Measurements from ENCODE around the gene UGT1A5.
"Not testable (repeated sequence)": the region's sequence is repeated elsewhere in the genome, so short reads cannot be mapped to it uniquely, and the experiment has no call there.

The UGT1A5 gene

DNA sequence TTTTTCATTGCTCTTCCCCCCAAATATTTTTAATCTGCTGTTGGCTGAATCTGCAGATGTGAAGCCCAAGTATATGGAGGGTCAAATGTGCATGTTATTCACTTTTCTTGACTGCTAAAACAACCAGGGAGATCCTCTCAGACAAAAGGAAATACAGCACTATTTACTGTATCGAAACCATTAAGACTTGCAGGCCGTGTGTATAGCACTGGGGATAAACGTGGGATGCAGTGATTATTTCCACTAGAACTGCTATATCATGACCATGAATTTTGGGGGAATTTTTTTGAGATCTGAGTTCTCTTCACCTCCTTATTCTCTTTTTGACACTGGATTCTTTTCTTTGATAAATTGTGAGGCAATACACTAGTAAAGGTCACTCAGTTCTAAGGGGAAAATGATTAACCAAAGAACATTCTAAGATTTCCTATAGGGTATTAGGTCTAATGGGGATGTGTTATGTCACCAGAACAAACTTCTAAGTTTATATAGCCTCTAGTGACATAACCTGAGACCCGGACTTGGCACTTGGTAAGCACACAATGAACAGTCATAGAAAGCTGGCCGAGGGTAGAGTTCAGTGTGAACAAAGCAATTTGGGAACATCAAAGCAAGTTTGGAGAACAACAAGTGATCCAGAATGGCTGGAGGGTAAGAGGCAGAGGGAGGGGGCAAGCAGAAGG is 32.5 kb downstream of the UGT1A5 start:
- Histone ChIP-seq H3K27me3 (replicated peaks) (no peaks in the 10 kb centered on the region), H3K27ac (no peak overlapping the region), H3K36me3 (replicated peaks) (no peaks in the 10 kb centered on the region), H3K4me3 (ENCODE audit: low read depth, low read length) (no peak overlapping the region)
- in situ Hi-C loops (cut with HindIII; ENCODE audit: low pct_ligation_motif_present, low sequenced_read_pairs) = no loop called here
- TF ChIP-seq, protein P1, sequence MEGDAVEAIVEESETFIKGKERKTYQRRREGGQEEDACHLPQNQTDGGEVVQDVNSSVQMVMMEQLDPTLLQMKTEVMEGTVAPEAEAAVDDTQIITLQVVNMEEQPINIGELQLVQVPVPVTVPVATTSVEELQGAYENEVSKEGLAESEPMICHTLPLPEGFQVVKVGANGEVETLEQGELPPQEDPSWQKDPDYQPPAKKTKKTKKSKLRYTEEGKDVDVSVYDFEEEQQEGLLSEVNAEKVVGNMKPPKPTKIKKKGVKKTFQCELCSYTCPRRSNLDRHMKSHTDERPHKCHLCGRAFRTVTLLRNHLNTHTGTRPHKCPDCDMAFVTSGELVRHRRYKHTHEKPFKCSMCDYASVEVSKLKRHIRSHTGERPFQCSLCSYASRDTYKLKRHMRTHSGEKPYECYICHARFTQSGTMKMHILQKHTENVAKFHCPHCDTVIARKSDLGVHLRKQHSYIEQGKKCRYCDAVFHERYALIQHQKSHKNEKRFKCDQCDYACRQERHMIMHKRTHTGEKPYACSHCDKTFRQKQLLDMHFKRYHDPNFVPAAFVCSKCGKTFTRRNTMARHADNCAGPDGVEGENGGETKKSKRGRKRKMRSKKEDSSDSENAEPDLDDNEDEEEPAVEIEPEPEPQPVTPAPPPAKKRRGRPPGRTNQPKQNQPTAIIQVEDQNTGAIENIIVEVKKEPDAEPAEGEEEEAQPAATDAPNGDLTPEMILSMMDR (IDR thresholded peaks at IDR 0.05; ENCODE audit: low read depth, low read length, missing control alignments) = no peak
- DNase-seq = no peak

DNA sequence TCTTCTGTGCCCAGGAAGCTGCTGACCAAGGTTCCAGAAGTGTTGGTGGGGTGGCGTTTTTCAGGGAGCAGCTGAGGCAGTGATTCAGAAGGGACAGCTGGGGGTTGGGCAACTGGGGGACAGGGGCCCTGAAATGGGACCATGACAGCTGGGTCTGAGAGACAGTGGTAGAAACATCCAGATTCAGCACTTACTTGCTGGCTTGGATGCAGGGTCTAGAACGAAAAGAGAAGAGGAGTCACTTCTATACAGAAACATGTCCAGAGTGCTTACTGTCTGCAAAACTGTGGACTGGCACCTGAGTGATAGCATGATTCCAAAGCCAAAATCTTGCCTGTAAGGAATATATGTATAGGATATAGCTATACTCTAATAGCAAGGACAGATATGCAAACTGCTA is 33.1 kb downstream of the UGT1A5 start:
- H3K36me3 ChIP-seq (replicated peaks); H3K4me3 ChIP-seq (ENCODE audit: low read depth, low read length); H3K27ac ChIP-seq; in situ Hi-C loops (cut with HindIII; ENCODE audit: low pct_ligation_motif_present, low sequenced_read_pairs); H3K27me3 ChIP-seq (replicated peaks); DNase-seq: not testable (repeated sequence)

DNA sequence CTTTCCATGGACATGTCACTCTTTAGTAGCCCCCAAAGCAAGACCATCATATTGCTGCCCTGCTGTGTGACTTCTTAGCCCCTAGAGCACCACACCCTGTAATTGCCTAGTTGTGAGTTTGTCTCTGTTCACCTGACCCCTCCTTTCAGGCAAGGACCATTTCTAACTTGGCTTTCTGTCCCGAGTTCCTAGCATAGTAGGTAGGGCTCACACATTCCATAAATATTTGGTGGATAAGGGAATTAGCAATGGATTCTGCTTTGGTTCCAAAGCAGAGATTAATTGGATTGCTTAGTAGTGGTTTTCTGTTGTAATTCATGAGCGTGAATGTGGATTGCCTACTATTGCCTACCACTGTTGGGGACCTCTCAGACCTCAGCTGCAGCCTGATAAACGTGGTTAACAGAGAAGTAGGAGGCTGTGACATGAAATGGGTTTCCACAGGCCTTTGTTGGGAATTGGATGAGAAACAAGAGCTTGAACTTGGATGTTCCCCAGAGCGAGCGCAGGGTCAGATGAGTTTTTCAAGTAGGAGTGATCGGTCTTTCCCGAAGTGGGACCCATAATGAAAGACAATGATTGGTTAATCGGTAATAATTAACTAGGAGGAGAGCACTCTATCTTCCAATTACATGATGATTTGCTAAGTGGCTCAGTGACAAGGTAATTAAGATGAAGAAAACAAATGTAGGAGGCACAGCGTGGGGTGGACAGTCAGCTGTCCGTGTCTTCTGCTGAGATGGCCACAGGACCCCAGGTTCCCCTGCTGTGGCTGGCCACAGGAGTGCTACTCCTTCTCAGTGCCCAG is 34.0 kb downstream of the UGT1A5 start:
- no peaks in the 10 kb centered on the region for H3K27me3 ChIP-seq (replicated peaks)
- no peaks in the 10 kb centered on the region for H3K36me3 ChIP-seq (replicated peaks)
- no peak overlapping the region for H3K27ac ChIP-seq
- TF ChIP-seq, protein P1 (IDR thresholded peaks at IDR 0.05; ENCODE audit: low read depth, low read length, missing control alignments) = no peak
- DNase-seq = no peak
- no peak overlapping the region for H3K4me3 ChIP-seq (ENCODE audit: low read depth, low read length)
- in situ Hi-C loops (cut with HindIII; ENCODE audit: low pct_ligation_motif_present, low sequenced_read_pairs) = no loop called here

DNA sequence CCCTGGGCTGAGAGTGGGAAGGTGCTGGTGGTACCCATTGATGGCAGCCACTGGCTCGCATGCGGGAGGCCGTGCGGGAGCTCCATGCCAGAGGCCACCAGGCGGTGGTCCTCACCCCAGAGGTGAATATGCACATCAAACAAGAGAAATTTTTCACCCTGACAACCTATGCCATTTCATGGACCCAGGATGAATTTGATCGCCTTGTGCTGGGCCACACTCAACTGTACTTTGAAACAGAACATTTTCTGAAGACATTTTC is 34.5 kb downstream of the UGT1A5 start:
- no peak overlapping the region for H3K27ac ChIP-seq
- no peak for DNase-seq
- in situ Hi-C loops (cut with HindIII; ENCODE audit: low pct_ligation_motif_present, low sequenced_read_pairs) = no loop called here

DNA sequence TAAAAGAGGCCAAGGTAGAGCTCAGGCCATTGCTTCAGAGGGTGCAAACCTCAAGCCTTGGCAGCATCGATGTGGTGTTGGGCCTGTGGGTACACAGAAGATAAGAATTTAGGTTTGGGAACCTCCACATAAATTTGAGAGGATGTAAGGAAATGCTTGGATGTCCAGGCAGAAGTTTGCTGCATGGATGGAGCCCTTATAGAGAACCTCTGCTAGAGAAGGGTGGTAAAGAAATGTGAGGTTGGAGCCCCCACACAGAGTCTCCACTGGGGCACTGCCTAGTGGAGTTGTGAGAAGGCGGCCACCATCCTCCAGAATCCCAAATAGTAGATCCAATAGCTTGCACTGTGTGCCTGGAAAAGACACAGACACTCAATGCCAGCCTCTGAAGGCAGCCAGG is 38.0 kb downstream of the UGT1A5 start:
- DNase-seq; H3K36me3 ChIP-seq (replicated peaks); in situ Hi-C loops (cut with HindIII; ENCODE audit: low pct_ligation_motif_present, low sequenced_read_pairs); H3K27me3 ChIP-seq (replicated peaks); H3K4me3 ChIP-seq (ENCODE audit: low read depth, low read length); H3K27ac ChIP-seq: not testable (repeated sequence)

More for the DNA sequence above, 34.5 kb downstream of the UGT1A5 start:
- Histone ChIP-seq H3K27me3 (replicated peaks) (no peaks in the 10 kb centered on the region), H3K36me3 (replicated peaks) (no peaks in the 10 kb centered on the region), H3K4me3 (ENCODE audit: low read depth, low read length) (no peak overlapping the region)
- TF ChIP-seq, protein P1 (IDR thresholded peaks at IDR 0.05; ENCODE audit: low read depth, low read length, missing control alignments) = no peak

DNA sequence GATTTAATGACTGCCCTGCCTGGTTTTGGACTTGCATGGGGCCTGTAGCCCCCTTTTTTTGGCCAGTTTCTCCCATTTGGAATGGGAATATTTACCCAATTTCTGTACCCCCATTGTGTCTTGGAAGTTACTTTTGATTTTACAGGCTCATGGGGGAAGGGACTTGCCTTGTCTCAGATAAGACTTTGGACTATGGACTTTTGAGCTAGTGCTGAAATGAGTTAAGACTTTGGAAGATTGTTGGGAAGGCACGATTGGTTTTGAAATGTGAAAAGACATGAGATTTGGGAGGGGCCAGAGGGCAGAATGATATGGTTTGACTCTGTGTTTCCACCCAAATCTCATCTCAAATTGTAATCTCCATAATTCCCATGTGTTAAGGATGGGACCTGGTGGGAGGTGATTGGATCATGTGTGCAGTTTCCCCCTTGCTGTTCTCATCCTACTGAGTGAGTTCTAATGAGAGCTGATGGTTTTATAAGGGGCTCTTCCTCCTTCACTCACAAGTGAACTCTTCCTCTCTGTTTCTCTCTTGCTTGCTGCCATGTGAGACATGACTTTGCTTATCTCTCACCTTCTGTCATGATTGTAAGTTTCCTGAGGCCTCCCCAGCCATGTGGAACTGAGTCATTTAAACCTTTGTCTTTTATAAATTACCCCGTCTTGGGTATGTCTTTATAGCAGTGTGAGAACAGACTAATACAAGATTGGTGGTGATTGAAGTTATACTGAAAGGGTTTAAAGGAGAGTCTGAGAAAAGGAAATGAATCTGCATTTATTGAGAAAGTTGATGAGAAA is 38.7 kb downstream of the UGT1A5 start:
- in situ Hi-C loops (cut with HindIII; ENCODE audit: low pct_ligation_motif_present, low sequenced_read_pairs); H3K4me3 ChIP-seq (ENCODE audit: low read depth, low read length); H3K27ac ChIP-seq; H3K36me3 ChIP-seq (replicated peaks); H3K27me3 ChIP-seq (replicated peaks); DNase-seq: not testable (repeated sequence)

DNA sequence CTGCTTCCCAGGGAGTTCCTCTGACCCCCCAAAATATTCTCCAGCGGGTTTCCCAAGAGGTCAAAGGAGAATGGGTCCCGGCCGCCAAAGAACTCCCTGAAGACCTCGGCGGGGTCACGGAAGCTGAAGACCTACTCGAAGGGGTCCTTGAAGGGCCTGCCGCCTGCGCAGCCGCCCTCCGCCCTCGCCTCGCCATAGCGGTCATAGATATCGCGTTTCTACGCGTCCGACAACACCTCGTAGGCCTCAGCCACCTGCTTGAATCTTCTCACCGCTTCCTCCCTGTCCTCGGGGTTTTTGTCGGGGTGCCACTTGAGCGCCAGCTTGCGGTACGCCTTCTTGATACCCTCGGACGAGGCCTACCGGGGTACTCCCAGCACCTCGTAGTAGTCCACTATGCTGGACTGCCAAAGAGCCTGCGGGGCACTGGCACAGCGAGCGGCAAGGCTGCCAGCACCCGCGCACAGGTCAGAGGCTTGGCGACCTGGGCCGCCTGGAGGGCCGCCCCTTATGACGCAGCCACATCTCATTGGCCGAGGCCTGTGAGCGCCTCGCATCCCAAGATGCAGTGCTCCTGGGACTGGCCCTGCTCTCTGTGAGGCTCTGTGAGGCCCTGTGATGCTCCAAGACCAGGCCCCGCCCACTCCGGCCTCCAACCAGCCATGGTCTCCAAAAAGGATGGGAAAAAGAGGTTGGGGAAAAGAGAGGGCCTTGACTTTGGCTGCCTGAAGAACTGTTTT is 42.3 kb downstream of the UGT1A5 start:
- H3K4me3 ChIP-seq (ENCODE audit: low read depth, low read length) = no peak overlapping the region
- H3K27me3 ChIP-seq (replicated peaks) = no peaks in the 10 kb centered on the region
- TF ChIP-seq, protein P1 (IDR thresholded peaks at IDR 0.05; ENCODE audit: low read depth, low read length, missing control alignments) = no peak
- H3K27ac ChIP-seq = no peak overlapping the region
- in situ Hi-C loops (cut with HindIII; ENCODE audit: low pct_ligation_motif_present, low sequenced_read_pairs) = no loop called here
- no peaks in the 10 kb centered on the region for H3K36me3 ChIP-seq (replicated peaks)
- no peak for DNase-seq

Measured in brain microvascular endothelial cell (primary cell).